B cell (primary cell): ENCODE measurements around the gene AP3D1.

ENCODE experiments used
- CTCF ChIP-seq: fragments of 200-600 bp; IDR thresholded peaks from one replicate; pipeline ENCODE4 v1.8.0; 2022; ENCODE audit warnings: antibody characterized with exemption, mild to moderate bottlenecking
- EZH2 ChIP-seq: IDR thresholded peaks from 2 replicates; pipeline ENCODE4 v1.6.1; 2012; ENCODE audit warnings: borderline replicate concordance, low read depth, mild to moderate bottlenecking, moderate library complexity, low read length; ENCODE audit not compliant: insufficient read depth, poor library complexity, severe bottlenecking

- TF ChIP-seq CTCF = no peak
- TF ChIP-seq EZH2 = no peak
Observed at GRCh38 chr19:2135474-2136402, 15.6 kb downstream of the AP3D1 start.
